ENCODE results near the gene GTF3C2. TPM values are rescaled to one million over a fixed set of nuclear protein-coding genes. Genes with fewer than 3 reads are reported as not detected.

GTF3C2 gene
- total RNA-seq, 2 donors from 2014 or later, result 19.1 to 19.7 TPM

DNA sequence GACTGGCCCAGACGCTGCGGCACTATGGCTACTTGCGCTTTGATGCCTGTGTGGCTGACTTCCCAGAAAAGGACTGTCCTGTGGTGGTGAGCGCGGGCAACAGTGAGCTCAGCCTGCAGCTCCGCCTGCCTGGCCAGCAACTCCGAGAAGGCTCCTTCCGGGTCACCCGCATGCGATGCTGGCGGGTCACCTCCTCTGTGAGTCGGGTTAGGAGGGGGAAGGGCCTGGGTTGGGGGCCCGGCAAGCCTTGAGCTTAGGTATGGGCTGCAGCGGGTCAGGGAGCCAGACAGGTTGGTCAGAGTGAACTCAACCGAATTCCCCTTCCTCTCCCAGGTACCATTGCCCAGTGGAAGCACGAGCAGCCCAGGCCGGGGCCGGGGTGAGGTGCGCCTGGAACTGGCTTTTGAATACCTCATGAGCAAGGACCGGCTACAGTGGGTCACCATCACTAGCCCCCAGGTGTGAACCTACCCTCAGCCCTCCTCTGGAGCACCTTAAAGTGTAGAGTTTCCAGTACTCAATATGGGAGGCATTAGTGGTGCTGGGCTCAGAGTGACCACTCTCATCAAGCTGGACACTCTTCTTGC lies 19.0 kb upstream of the GTF3C2 start:
- Histone ChIP-seq H3K4me3 (no peak overlapping the region), H3K27me3 (no peaks in the 10 kb centered on the region), H3K36me3 (peaks cover 48% of the 10 kb centered on the region), H3K9me3 (no peaks in the 10 kb centered on the region), H3K4me1 (peaks cover 0 to 49% of the 10 kb centered on the region in 2 donors), H3K27ac (no peak overlapping the region)
- no peak for DNase-seq (ENCODE audit: low spot score)
- TF ChIP-seq, protein P1, sequence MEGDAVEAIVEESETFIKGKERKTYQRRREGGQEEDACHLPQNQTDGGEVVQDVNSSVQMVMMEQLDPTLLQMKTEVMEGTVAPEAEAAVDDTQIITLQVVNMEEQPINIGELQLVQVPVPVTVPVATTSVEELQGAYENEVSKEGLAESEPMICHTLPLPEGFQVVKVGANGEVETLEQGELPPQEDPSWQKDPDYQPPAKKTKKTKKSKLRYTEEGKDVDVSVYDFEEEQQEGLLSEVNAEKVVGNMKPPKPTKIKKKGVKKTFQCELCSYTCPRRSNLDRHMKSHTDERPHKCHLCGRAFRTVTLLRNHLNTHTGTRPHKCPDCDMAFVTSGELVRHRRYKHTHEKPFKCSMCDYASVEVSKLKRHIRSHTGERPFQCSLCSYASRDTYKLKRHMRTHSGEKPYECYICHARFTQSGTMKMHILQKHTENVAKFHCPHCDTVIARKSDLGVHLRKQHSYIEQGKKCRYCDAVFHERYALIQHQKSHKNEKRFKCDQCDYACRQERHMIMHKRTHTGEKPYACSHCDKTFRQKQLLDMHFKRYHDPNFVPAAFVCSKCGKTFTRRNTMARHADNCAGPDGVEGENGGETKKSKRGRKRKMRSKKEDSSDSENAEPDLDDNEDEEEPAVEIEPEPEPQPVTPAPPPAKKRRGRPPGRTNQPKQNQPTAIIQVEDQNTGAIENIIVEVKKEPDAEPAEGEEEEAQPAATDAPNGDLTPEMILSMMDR (IDR thresholded peaks at IDR 0.05), result no peak

DNA sequence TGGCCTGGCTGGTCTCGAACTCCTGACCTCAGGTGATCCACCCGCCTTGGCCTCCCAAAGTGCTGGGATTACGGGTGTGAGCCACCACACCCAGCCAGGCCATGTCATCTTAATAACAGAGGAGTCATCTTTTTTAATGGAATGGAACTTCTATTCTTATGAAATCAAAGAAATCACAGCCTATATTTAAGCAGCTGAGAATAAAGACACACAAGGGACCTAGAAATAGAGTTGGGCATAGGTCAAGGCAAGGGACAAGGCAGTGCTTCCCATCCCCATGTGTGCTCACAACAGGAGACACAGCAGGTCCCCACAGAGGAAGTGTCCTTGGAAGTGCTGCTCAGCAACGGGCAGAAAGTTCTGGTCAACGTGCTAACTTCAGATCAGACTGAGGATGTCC lies 17.0 kb upstream of the GTF3C2 start:
- no peak overlapping the region for H3K4me3 ChIP-seq
- TF ChIP-seq, protein P1 (IDR thresholded peaks at IDR 0.05), result no peak
- no peaks in the 10 kb centered on the region for H3K27me3 ChIP-seq
- DNase-seq (ENCODE audit: low spot score), result no peak
- no peak overlapping the region for H3K27ac ChIP-seq
- H3K36me3 ChIP-seq, result peaks cover 47% of the 10 kb centered on the region
- H3K4me1 ChIP-seq, result peaks cover 5 to 44% of the 10 kb centered on the region in 2 donors
- no peaks in the 10 kb centered on the region for H3K9me3 ChIP-seq

DNA sequence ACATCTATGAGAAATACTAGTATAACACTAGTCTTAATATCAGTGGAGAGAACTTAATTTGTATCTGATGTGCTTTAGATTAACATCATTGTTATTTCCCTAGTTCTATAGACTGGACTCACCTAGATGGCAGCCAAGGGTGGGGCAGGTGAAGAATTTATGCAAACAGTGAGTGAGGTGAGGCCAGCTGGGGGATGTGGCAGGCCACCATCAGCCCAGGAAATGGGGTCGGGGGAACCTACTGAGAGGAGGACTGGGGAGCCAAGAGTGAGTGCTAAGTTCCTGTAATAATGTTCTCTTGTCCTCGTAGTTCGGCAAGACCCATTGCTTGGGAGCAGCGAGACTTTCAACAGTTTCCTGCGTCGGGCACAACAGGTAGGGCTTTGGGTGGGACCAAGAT lies 16.4 kb upstream of the GTF3C2 start:
- Histone ChIP-seq H3K4me1 (peaks cover 5 to 37% of the 10 kb centered on the region in 2 donors), H3K4me3 (no peak overlapping the region), H3K27me3 (no peaks in the 10 kb centered on the region), H3K36me3 (peaks cover 48% of the 10 kb centered on the region), H3K27ac (no peak overlapping the region), H3K9me3 (no peaks in the 10 kb centered on the region)
- DNase-seq (ENCODE audit: low spot score), result no peak
- TF ChIP-seq, protein P1 (IDR thresholded peaks at IDR 0.05), result no peak

DNA sequence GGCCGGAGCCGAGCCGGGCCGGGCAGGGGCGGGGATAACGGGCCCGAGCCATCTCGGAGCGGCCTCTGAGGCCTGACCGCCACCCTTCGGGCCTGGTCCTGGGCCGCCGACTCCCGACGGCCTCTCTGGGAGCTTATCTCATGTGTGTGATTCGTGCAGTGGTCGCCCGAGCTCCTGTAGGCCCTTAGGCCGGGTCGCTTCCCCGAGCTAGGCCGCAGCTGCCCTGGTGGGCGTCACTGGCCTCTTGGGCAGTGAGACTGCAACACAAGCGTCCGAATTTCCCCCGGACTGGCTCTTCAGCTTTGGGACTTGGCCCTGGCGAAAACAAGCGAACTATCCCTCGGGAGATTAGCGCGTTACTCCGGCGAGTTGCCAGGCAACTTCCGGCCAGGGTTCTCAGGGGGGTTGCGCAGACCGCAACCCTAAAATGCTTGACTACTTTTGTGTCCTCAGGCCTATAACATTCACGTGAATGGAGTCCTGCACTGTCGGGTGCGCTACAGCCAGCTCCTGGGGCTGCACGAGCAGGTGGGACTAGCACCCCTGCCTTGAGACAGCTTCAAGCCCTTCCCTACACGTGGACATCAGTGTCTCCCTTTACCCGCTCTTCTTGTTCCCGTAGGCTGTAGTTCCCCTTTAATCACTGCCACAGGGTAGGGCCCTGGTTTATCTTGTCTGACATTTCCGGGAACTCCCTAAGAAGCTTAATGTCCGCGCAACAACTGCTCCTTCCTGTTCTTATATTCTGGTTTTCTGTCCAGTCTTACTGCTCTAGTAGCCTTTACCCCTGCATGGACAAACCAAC lies 14.5 kb upstream of the GTF3C2 start:
- Histone ChIP-seq H3K4me3 (peak overlapping the region; percentile 91 to 99), H3K27me3 (no peaks in the 10 kb centered on the region), H3K36me3 (peaks cover 53% of the 10 kb centered on the region), H3K4me1 (peaks cover 5 to 31% of the 10 kb centered on the region in 2 donors), H3K9me3 (no peaks in the 10 kb centered on the region), H3K27ac (peak overlapping the region; percentile 93 to 95)
- TF ChIP-seq, protein P1 (IDR thresholded peaks at IDR 0.05), result no peak
- no peak for DNase-seq (ENCODE audit: low spot score)

DNA sequence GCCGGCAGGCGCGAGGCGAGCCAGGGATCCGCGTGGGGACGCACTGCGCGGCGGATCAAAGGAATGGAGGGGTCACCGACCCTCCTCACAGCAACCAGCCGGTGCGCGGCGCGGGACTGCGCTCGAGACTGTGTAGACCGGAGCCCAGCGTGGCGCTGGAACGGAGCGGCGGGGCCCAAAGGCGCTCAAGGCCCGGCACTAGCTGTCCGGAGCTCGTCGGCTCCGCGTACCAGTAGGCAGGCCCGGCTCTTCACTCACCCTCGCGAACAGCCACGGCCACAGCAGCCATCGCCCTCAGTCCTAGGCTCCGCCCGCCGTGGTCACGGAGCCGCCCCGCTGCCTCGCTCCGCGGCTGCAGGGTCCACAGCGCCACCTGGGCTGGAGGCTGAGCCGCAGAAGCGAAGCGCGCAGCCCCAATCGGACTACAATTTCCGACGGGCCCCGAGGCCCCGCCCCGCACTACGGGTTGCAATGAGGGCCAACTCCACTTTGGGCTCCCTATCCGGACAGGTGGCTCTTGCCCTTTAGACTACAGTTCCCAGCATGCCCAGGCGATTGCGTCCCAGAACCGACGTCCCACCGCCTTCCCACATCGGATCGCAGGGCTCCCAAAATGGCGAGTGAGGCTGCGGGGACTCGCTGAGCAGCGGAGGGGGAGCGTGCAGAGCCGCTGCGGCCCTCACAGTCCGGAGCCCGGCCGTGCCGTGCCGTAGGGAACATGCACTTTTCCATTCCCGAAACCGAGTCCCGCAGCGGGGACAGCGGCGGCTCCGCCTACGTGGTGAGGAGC lies 13.7 kb upstream of the GTF3C2 start, which contains the start of the genes EIF2B4 and SNX17:
Gene EIF2B4, minus strand, starts transcription at position 313 of the 790 bp plus-strand sequence. Its CDS starts 24 bp downstream, at position 289.
Gene SNX17, plus strand, starts transcription at position 591 of the 790 bp plus-strand sequence. Its CDS starts 128 bp downstream, at position 719.
- DNase-seq (ENCODE audit: low spot score), result peak; percentile 99
- Histone ChIP-seq H3K4me1 (peaks cover 5 to 31% of the 10 kb centered on the region in 2 donors), H3K9me3 (no peaks in the 10 kb centered on the region), H3K36me3 (peaks cover 53% of the 10 kb centered on the region), H3K27ac (peak within 1 kb of the TSS; percentile 93 to 95), H3K4me3 (peak within 1 kb of the TSS; percentile 91 to 99), H3K27me3 (no peaks in the 10 kb centered on the region)
- TF ChIP-seq, protein P1 (IDR thresholded peaks at IDR 0.05), result peak; percentile 58 to 86

Measured in right atrium auricular region (tissue), 2 donors.